CD4-positive, alpha-beta T cell treated with Interleukin-17A for 4 hours (primary cell): ENCODE data around the gene C1orf115.
"Not testable (repeated sequence)": the region's sequence is repeated elsewhere in the genome, so short reads cannot be mapped to it uniquely, and the experiment has no call there.

Experiments used
- DNase-seq: peaks from one replicate; pipeline ENCODE4 v3.0.0-alpha.2; 2020; ENCODE audit warnings: mixed read lengths

C1orf115 gene

DNA sequence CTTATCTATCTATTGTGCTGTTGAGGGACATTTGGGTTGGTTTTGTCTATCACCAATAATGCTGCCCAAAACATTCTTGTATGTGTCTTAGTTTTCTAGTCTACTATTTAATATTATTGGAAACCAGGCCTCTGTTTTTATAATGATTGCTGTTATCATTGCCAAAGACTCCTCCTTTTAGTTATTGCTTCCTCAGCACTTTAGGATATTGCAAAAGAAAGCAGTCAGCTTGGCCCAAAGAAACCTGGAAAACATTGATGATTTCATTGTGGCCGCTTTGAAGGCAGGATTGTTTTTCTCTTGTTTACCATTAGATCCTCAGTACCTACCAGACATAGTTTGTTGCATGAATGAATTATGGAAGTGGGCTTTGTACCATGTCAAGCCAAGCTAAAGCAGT lies 37.4 kb downstream of the C1orf115 start:
- no peak for DNase-seq

DNA sequence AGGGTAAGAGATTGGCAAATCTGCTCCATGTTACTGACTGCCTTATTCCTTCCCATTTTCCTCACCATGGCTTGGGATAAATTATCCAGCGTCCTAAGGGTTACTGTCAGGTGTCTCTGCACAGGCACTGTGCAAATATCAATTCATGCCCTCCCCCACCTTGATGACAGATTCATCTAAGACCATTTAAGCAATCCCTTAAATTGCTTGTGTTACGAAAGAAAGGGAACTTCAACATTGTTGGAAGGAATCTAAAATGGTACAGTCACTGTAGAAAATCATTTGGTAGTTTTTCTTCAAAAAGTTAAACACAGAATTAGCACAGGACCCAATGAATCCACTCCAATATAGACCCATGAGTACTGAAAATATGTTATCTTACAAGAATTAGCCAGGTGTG lies 40.3 kb downstream of the C1orf115 start:
- no peak for DNase-seq

GRCh38 chr1:220732137-220732536 lies 42.0 kb downstream of the C1orf115 start:
- DNase-seq: no peak

GRCh38 chr1:220732621-220733020 lies 42.5 kb downstream of the C1orf115 start:
- no peak for DNase-seq

DNA sequence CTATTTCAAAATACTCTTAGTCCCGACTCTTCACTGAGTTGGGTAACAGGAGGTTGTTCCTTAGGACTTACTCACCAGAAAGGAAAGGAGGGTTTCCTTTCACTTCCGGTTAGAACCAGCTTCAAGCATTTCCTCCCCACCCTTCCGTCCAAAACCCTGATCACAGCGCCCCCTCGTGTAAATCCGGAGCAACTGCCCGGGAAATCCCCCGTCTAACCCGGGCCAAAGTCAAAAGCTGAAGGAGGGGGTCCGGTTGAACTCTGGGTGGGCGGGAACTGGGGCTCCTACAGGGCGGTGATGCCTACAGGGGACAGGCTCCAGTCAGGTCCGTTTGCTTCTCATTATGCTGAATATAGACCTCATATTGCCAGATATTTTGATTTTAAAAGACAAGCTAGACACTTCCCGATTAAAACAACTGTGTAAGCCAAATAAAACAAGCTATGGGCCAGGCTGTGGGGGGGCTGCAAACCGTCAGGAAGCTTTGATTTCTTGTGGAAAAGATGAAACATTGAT lies 43.0 kb downstream of the C1orf115 start:
- peak; percentile 79 for DNase-seq

- no peak for DNase-seq
Measured at GRCh38 chr1:220734571-220735326, 44.6 kb downstream of the C1orf115 start.

GRCh38 chr1:220736283-220736682 lies 46.1 kb downstream of the C1orf115 start:
- not testable (repeated sequence) for DNase-seq

DNA sequence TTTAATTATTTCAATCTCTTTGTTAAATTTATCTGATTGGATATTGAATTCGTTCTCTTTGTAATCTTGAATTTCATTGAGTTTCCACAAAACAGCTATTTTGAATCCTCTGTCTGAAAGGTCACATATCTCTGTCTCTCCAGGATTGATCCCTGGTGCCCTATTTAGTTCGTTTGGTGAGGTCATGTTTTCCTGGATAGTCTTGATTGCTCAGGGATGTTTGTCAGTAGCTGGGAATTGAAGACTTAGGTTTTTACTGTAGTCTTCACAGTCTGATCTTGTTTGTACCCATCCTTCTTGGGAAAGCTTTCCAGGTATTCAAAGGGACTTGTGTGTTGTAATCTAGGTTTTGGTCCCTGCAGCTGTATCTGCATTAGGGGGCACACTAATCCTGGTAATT lies 51.2 kb downstream of the C1orf115 start:
- DNase-seq: no peak

- no peak for DNase-seq
Measured at GRCh38 chr1:220741825-220742224, 51.7 kb downstream of the C1orf115 start.

DNA sequence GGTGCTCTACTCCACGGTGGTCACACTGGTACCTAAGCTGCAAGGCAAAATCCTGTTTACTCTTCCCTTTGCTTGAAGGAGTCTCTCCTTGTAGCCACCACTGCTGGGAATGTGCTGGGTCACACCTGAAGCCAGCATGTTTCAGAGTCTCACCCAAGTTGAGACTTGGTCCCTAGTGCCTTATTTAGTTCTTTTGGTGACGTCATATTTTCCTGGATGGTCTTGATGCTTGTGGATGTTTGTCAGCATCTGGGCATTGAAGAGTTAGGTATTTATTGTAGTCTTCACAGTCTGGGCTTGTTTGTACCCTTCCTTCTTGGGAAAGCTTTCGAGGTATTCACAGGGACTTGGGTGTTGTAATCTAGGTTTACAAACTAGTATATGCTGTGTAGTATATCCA lies 52.4 kb downstream of the C1orf115 start:
- no peak for DNase-seq

DNA sequence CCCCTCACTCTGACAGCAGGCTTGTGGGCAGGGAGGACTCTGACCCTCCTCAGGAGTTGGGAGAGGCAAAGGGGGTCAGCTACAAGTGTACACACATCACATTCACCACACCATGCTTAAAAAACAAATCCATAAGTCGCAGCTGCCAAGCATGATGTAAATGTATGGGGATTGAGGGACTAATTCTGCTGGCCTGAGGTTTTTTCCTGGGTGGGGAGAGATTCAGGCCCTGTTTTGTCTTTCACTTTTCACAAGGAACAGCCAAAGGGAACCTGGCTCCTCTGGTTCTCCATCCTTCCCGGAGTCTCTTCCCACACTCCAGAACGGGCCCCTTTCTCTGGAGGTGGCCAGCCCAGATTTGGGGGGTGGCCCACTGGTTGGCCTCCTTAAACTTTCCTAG lies 56.7 kb downstream of the C1orf115 start:
- no peak for DNase-seq

- DNase-seq: no peak
Measured at GRCh38 chr1:220747437-220748088, 57.4 kb downstream of the C1orf115 start.

GRCh38 chr1:220748089-220748934 lies 58.1 kb downstream of the C1orf115 start, which contains the start of gene MTARC2:
Gene MTARC2, plus strand, starts transcription at chr1:220748322. Its CDS starts 210 bp downstream, at chr1:220748532.
- no peak for DNase-seq
